ENCODE measurements around the gene PAMR1. TPM values are rescaled to one million over a fixed set of nuclear protein-coding genes. Genes with fewer than 3 reads are reported as not detected.

PAMR1 gene
- total and polyA plus RNA-seq, 2 of the 8 experiments (the other 6 are each of a cell fraction or from before 2014, with no cell fraction given), result 3.0 to 6.9 TPM

DNA sequence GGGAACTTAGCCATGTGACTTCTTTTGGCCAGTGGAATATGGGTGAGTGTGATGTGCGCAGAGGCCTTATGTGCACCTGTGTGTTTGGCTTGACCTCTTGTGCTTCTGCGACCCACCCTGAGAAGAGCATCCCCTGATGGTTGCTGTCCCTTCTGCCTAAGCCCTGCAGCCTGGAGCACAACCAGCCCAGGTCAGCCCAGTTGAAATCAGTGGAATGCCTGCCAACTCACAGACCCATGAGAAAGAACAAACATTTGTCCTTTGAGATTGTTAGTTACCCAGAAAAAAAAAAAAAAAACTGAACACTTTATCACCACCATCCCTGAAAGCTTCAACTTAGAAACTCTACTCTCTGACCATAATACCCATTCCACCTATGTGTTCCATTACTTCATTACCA, 38.5 kb downstream of the PAMR1 start (continued):
- TF ChIP-seq, protein P1, sequence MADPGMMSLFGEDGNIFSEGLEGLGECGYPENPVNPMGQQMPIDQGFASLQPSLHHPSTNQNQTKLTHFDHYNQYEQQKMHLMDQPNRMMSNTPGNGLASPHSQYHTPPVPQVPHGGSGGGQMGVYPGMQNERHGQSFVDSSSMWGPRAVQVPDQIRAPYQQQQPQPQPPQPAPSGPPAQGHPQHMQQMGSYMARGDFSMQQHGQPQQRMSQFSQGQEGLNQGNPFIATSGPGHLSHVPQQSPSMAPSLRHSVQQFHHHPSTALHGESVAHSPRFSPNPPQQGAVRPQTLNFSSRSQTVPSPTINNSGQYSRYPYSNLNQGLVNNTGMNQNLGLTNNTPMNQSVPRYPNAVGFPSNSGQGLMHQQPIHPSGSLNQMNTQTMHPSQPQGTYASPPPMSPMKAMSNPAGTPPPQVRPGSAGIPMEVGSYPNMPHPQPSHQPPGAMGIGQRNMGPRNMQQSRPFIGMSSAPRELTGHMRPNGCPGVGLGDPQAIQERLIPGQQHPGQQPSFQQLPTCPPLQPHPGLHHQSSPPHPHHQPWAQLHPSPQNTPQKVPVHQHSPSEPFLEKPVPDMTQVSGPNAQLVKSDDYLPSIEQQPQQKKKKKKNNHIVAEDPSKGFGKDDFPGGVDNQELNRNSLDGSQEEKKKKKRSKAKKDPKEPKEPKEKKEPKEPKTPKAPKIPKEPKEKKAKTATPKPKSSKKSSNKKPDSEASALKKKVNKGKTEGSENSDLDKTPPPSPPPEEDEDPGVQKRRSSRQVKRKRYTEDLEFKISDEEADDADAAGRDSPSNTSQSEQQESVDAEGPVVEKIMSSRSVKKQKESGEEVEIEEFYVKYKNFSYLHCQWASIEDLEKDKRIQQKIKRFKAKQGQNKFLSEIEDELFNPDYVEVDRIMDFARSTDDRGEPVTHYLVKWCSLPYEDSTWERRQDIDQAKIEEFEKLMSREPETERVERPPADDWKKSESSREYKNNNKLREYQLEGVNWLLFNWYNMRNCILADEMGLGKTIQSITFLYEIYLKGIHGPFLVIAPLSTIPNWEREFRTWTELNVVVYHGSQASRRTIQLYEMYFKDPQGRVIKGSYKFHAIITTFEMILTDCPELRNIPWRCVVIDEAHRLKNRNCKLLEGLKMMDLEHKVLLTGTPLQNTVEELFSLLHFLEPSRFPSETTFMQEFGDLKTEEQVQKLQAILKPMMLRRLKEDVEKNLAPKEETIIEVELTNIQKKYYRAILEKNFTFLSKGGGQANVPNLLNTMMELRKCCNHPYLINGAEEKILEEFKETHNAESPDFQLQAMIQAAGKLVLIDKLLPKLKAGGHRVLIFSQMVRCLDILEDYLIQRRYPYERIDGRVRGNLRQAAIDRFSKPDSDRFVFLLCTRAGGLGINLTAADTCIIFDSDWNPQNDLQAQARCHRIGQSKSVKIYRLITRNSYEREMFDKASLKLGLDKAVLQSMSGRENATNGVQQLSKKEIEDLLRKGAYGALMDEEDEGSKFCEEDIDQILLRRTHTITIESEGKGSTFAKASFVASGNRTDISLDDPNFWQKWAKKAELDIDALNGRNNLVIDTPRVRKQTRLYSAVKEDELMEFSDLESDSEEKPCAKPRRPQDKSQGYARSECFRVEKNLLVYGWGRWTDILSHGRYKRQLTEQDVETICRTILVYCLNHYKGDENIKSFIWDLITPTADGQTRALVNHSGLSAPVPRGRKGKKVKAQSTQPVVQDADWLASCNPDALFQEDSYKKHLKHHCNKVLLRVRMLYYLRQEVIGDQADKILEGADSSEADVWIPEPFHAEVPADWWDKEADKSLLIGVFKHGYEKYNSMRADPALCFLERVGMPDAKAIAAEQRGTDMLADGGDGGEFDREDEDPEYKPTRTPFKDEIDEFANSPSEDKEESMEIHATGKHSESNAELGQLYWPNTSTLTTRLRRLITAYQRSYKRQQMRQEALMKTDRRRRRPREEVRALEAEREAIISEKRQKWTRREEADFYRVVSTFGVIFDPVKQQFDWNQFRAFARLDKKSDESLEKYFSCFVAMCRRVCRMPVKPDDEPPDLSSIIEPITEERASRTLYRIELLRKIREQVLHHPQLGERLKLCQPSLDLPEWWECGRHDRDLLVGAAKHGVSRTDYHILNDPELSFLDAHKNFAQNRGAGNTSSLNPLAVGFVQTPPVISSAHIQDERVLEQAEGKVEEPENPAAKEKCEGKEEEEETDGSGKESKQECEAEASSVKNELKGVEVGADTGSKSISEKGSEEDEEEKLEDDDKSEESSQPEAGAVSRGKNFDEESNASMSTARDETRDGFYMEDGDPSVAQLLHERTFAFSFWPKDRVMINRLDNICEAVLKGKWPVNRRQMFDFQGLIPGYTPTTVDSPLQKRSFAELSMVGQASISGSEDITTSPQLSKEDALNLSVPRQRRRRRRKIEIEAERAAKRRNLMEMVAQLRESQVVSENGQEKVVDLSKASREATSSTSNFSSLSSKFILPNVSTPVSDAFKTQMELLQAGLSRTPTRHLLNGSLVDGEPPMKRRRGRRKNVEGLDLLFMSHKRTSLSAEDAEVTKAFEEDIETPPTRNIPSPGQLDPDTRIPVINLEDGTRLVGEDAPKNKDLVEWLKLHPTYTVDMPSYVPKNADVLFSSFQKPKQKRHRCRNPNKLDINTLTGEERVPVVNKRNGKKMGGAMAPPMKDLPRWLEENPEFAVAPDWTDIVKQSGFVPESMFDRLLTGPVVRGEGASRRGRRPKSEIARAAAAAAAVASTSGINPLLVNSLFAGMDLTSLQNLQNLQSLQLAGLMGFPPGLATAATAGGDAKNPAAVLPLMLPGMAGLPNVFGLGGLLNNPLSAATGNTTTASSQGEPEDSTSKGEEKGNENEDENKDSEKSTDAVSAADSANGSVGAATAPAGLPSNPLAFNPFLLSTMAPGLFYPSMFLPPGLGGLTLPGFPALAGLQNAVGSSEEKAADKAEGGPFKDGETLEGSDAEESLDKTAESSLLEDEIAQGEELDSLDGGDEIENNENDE (IDR thresholded peaks at IDR 0.05; ENCODE audit: insufficient replicate concordance, low read length), result no peak
- no peak for TF ChIP-seq RXRA (IDR thresholded peaks at IDR 0.05; ENCODE audit: insufficient read depth, low read depth, low read length)
- TF ChIP-seq EGR1 (IDR thresholded peaks at IDR 0.05; ENCODE audit: borderline replicate concordance, low read depth, low read length), result no peak

Data from H1 (cell line).